Omental fat pad (tissue), 4 donors: Measurements from ENCODE around the gene RERE. TPM values are rescaled to one million over a fixed set of nuclear protein-coding genes. Genes with fewer than 3 reads are reported as not detected.

Experiments
- ATAC-seq: fragments of 150-250 bp; one replicate; pipeline ENCODE4 v1.9.1; 2016; ENCODE audit warnings: mild to moderate bottlenecking, moderate library complexity; ENCODE audit not compliant: low FRiP score
- DNase-seq: peaks from one replicate; pipeline ENCODE4 v3.0.0-alpha.2; 2019; ENCODE audit warnings: low spot score
- CTCF ChIP-seq, 3 donors: fragments of 450-650 bp; IDR thresholded peaks; one replicate each; pipeline ENCODE4 v1.5.1; 2016 to 2017; ENCODE audit warnings: antibody characterized with exemption in 3 of 3, mild to moderate bottlenecking in 3 of 3, moderate library complexity in 2 of 3
- total RNA-seq, 4 donors: library from RNA; depleted of rRNA; stranded (reverse); fragments of >200 nt; gene quantifications; one replicate each; pipeline ENCODE4 v1.1.0, GENCODE V29; 2016

The RERE gene
- total RNA-seq, 4 donors from 2014 or later, result 46.3 to 117 (median 55.4) TPM

GRCh38 chr1:8462371-8462892 is 355.0 kb downstream of the RERE start:
- DNase-seq (no peak), ATAC-seq (no peak)
- no peak for TF ChIP-seq CTCF (IDR thresholded peaks at IDR 0.05)

GRCh38 chr1:8461351-8462110 is 355.9 kb downstream of the RERE start:
- DNase-seq (no peak), ATAC-seq (no peak)
- no peak for TF ChIP-seq CTCF (IDR thresholded peaks at IDR 0.05)

GRCh38 chr1:8460784-8461183 is 356.7 kb downstream of the RERE start:
- ATAC-seq (no peak), DNase-seq (no peak)
- TF ChIP-seq CTCF (IDR thresholded peaks at IDR 0.05), result no peak

GRCh38 chr1:8460132-8460544 is 357.3 kb downstream of the RERE start:
- no peak for TF ChIP-seq CTCF (IDR thresholded peaks at IDR 0.05)
- DNase-seq (no peak), ATAC-seq (no peak)

GRCh38 chr1:8458607-8459006 is 358.8 kb downstream of the RERE start:
- TF ChIP-seq CTCF (IDR thresholded peaks at IDR 0.05), result no peak
- DNase-seq (no peak), ATAC-seq (no peak)

- DNase-seq (no peak), ATAC-seq (no peak)
- TF ChIP-seq CTCF (IDR thresholded peaks at IDR 0.05), result no peak
Measured at GRCh38 chr1:8457760-8458381, 359.6 kb downstream of the RERE start.
